NCI-H1417 (cell line): Measurements from ENCODE around the gene ADD3.

ENCODE experiments used
- DNase-seq, 3 experiments: peaks; one replicate each; lab custom pipeline; 2025; lab: John Stamatoyannopoulos, UW

Gene ADD3

DNA sequence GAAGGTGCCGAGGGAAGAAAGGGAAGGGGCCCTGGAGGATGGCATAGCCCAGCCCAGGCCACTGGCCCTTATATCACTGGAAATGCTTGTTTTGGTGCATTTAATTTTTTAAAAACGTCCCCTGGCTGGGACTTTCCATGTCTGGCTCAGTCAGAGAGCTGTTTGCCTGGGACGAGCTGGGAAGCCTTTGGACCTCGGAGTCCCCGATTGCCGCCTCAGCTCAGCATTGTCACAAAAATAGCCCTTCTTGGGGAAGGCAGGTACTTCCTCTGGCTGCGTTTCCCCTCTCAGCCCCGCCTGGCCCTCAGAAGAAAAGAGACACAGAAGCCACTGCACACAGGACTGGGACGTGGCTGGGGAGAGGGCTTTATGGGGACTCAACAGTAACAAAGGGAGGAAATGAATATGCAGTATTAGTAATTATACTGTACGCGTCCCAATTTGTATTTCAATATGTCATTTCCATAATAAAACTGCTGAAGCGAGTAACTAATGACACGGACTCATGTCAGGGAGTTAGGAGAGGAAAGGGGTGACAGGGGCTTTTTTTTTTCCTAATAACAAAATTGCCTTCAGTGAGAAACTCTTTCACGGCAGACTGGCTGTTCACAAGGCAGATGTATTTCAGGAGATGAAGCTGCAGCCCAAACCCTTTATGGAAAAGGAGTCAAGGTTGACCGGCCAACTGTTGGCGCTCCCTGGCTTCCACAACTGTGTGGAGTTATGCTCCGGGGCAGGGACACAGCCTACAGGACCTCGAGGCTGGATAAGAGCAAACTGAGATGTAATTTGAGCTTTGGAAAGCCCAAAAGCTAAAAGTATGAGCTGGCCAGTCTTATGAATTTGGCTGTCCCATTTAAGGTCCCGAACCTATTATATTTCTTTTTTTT, 168.6 kb downstream of the ADD3 start:
- DNase-seq = no peak

DNA sequence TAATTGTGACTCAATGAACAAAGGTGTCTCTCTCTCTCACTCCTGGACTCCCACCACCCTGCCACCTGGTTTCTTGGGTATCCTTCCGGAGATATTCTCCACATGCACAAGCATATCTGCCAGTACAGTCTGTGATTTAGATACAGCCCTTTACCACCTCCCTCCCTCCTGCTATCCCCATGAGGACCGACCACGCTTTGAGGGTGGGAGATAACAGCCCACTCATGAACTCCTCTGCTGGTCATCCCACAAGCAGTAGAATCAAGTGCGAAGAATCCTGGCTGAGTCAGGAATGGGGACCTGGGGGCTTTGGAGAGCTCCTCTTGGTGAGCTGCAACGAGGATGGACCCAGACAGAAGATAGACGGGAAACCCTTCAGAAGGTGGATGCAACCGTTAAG, 171.4 kb downstream of the ADD3 start:
- DNase-seq = no peak

DNA sequence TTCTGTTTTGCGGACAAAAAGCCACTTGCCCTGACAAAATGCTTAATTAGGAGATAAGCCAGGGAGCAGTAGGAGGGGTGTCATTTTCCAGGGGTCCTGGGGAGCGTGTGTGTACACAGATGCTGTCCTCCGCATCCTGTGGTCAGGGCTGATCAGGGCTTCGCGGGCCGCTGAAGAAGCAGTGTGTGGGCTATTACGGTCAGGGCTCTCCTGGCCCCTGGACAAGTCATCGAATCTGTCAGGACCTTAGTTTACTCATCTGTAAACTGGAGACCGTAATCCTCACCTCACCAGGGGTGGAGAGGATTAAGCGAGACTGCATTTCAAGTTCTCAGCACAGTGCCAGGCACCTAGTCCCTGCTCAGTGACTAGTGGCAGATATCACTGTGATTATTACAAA, 173.7 kb downstream of the ADD3 start:
- DNase-seq = no peak

DNA sequence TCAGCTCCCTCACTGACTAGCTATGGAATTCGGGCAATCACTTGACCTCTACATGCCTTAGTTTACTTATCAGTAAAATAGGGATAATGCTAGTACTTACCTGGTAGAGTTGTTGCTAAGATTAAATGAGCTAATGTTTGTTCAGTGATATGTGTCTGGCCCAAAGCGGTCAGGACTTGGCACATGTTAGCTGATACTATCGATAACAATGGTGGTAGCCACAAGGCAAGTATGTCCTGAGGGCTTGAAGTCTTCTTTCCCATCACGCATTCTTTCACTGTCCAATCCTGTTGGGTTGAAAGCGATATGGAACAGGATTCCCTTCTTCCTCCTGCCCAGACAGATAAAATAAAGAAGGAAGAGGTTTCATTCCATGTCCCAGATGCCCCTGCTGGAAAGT, 174.1 kb downstream of the ADD3 start:
- no peak for DNase-seq

DNA sequence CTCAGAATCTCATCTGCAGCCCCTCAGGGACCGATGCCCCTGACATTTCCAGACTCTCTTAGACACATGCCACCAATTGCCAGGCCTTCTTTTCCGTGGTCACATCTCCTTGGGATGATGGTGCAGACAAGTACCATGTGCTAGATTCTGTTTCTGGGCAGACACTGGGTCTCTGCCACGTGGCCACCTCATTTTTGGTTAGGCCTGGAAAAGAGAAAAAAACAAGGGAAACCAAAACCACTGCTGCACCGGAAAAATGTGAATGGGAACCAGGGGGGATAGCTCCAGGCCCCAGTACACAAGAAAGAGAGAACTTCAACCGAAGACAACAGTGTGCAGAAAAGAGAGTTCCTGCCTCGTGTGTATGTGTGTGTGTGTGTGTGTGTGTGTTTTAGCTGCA, 176.6 kb downstream of the ADD3 start:
- no peak for DNase-seq
